ENCODE data around the gene ATXN1.

DNA sequence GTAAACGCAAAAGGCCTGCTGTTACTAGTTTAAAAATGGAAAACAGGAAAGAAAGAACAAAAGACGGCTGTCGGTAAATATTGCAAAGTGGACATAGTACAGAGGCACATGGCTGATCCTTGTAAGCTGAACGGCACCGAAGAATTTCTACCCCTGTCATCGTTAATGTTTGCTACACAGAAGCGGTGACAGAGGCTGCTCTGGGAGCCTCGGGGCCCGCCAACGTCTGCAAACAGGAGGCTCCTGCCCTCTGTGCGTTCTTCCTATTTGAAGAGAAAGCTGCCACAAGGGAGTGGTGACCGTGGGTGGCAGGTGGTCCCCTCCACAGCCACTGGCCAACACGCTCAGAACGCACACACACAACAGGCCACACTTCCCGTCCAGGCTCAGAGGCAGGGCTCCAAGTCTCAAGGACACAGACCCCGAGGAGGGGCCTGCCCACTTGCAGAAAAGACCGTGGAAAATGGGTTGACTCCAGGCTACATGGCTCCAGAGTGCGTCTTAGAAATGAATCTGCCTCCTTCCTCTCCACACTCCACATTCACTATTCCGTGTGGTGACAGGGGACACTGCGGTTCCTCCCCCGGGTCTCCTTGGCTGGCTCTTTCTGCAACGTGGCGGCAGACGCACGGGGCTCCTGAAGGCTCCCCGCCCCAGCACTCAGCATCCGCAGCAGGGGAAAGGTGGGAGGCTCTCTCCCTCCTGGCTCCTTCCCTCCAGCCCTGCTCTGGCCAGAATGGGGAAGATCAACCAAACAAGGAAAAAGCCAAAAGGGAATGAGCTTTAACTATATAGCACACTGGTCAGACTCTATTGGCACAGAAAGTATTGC is 458.3 kb downstream of the ATXN1 start:
- TF ChIP-seq, protein P1, sequence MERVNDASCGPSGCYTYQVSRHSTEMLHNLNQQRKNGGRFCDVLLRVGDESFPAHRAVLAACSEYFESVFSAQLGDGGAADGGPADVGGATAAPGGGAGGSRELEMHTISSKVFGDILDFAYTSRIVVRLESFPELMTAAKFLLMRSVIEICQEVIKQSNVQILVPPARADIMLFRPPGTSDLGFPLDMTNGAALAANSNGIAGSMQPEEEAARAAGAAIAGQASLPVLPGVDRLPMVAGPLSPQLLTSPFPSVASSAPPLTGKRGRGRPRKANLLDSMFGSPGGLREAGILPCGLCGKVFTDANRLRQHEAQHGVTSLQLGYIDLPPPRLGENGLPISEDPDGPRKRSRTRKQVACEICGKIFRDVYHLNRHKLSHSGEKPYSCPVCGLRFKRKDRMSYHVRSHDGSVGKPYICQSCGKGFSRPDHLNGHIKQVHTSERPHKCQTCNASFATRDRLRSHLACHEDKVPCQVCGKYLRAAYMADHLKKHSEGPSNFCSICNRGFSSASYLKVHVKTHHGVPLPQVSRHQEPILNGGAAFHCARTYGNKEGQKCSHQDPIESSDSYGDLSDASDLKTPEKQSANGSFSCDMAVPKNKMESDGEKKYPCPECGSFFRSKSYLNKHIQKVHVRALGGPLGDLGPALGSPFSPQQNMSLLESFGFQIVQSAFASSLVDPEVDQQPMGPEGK (CRISPR knock-in tag; IDR thresholded peaks at IDR 0.05; ENCODE audit: borderline replicate concordance) = no peak
- no peak for TF ChIP-seq OSR1 (CRISPR knock-in tag; IDR thresholded peaks at IDR 0.05)
- TF ChIP-seq, protein P2, sequence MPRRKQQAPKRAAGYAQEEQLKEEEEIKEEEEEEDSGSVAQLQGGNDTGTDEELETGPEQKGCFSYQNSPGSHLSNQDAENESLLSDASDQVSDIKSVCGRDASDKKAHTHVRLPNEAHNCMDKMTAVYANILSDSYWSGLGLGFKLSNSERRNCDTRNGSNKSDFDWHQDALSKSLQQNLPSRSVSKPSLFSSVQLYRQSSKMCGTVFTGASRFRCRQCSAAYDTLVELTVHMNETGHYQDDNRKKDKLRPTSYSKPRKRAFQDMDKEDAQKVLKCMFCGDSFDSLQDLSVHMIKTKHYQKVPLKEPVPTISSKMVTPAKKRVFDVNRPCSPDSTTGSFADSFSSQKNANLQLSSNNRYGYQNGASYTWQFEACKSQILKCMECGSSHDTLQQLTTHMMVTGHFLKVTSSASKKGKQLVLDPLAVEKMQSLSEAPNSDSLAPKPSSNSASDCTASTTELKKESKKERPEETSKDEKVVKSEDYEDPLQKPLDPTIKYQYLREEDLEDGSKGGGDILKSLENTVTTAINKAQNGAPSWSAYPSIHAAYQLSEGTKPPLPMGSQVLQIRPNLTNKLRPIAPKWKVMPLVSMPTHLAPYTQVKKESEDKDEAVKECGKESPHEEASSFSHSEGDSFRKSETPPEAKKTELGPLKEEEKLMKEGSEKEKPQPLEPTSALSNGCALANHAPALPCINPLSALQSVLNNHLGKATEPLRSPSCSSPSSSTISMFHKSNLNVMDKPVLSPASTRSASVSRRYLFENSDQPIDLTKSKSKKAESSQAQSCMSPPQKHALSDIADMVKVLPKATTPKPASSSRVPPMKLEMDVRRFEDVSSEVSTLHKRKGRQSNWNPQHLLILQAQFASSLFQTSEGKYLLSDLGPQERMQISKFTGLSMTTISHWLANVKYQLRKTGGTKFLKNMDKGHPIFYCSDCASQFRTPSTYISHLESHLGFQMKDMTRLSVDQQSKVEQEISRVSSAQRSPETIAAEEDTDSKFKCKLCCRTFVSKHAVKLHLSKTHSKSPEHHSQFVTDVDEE (CRISPR knock-in tag; IDR thresholded peaks at IDR 0.05) = no peak
- no peak for TF ChIP-seq TOX (CRISPR knock-in tag; IDR thresholded peaks at IDR 0.05; ENCODE audit: borderline replicate concordance)
- TF ChIP-seq ZC3H10 (CRISPR knock-in tag; IDR thresholded peaks at IDR 0.05) = no peak
- TF ChIP-seq RARB (CRISPR knock-in tag; IDR thresholded peaks at IDR 0.05) = no peak
- no peak for TF ChIP-seq BACH2 (CRISPR knock-in tag; IDR thresholded peaks at IDR 0.05; ENCODE audit: borderline replicate concordance)
- no peak for TF ChIP-seq ZFP30 (CRISPR knock-in tag; IDR thresholded peaks at IDR 0.05)
- TF ChIP-seq, protein P3, sequence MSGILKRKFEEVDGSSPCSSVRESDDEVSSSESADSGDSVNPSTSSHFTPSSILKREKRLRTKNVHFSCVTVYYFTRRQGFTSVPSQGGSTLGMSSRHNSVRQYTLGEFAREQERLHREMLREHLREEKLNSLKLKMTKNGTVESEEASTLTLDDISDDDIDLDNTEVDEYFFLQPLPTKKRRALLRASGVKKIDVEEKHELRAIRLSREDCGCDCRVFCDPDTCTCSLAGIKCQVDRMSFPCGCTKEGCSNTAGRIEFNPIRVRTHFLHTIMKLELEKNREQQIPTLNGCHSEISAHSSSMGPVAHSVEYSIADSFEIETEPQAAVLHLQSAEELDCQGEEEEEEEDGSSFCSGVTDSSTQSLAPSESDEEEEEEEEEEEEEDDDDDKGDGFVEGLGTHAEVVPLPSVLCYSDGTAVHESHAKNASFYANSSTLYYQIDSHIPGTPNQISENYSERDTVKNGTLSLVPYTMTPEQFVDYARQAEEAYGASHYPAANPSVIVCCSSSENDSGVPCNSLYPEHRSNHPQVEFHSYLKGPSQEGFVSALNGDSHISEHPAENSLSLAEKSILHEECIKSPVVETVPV (CRISPR knock-in tag; IDR thresholded peaks at IDR 0.05) = no peak
